H1 (cell line): ENCODE measurements around the gene SLC26A9. TPM values are rescaled to one million over a fixed set of nuclear protein-coding genes. Genes with fewer than 3 reads are reported as not detected.

Source experiments
- CTCF ChIA-PET: fragments of 300-600 bp; sonication (Branson Sonifier 250); formaldehyde crosslinking; loops from one replicate; lab custom pipeline; 2021; ENCODE audit not compliant: partially characterized antibody; lab: Charles Lee
- POLR2A ChIA-PET: fragments of 300-600 bp; sonication (Branson Sonifier 250); formaldehyde crosslinking; loops from one replicate; lab custom pipeline; 2021; ENCODE audit warnings: inconsistent platforms; ENCODE audit not compliant: partially characterized antibody; lab: Charles Lee
- DNase-seq, 2 experiments: peaks; one replicate each; pipeline versions ENCODE4 v3.0.0 to v3.0.0-alpha.2; 2010 to 2022; ENCODE audit warnings: low spot score in 2 of 2, low read depth in 1 of 2, mixed read lengths in 1 of 2
- FAIRE-seq: peaks from 2 replicates; lab custom pipeline; 2011; peaks lifted over from hg19 to GRCh38; lab: Jason Lieb, UNC
- H2AFZ ChIP-seq: 2 replicates; pipeline ENCODE4 v1.8.1; 2012; ENCODE audit warnings: low read length, inconsistent platforms
- H2AK5ac ChIP-seq: 2 replicates; pipeline ENCODE4 v1.6.1; 2013; ENCODE audit warnings: low read depth, low read length
- H2BK120ac ChIP-seq: replicated peaks from 2 replicates; pipeline ENCODE3; 2013; ENCODE audit warnings: low read depth, low read length, inconsistent platforms
- H2BK12ac ChIP-seq: 2 replicates; pipeline ENCODE4 v1.6.1; 2013; ENCODE audit warnings: low read depth, low read length
- H2BK15ac ChIP-seq: 2 replicates; pipeline ENCODE4 v1.6.1; 2013; ENCODE audit warnings: low read length
- H2BK20ac ChIP-seq: 2 replicates; pipeline ENCODE4 v1.6.1; 2013; ENCODE audit warnings: low read length
- H2BK5ac ChIP-seq: 2 replicates; pipeline ENCODE4 v1.6.1; 2013; ENCODE audit warnings: low read depth, low read length
- H3K14ac ChIP-seq: 2 replicates; pipeline ENCODE4 v1.6.1; 2013; ENCODE audit warnings: inconsistent platforms; ENCODE audit not compliant: insufficient read length
- H3K18ac ChIP-seq: 2 replicates; pipeline ENCODE4 v1.6.1; 2013; ENCODE audit warnings: low read length; ENCODE audit errors: extremely low read depth
- H3K23ac ChIP-seq: 2 replicates; pipeline ENCODE4 v1.6.1; 2013; ENCODE audit warnings: inconsistent platforms; ENCODE audit not compliant: insufficient read length
- H3K23me2 ChIP-seq: 2 replicates; pipeline ENCODE4 v1.6.1; 2013; ENCODE audit warnings: low read depth, low read length
- H3K27ac ChIP-seq: 2 replicates; pipeline ENCODE4 v1.6.1; 2011; ENCODE audit warnings: low read depth, low read length, inconsistent platforms
- H3K27me3 ChIP-seq, 4 experiments: replicated peaks in 1 of 4; 1 replicate in 1 of 4; 2 replicates in 3 of 4; pipeline versions ENCODE4 v1.6.1 to v1.8.1; 2011 to 2013; ENCODE audit warnings: low read length in 3 of 4, mild to moderate bottlenecking in 3 of 4, inconsistent platforms in 2 of 4, mixed read lengths in 2 of 4, moderate library complexity in 1 of 4; ENCODE audit not compliant: control insufficient read depth in 3 of 4, insufficient read depth in 3 of 4; ENCODE audit errors: extremely low read depth in 1 of 4
- H3K36me3 ChIP-seq, 4 experiments: 2 replicates each; pipeline versions ENCODE4 v1.6.1 to v1.8.1; 2011 to 2013; ENCODE audit warnings: mild to moderate bottlenecking in 4 of 4, low read length in 3 of 4, moderate library complexity in 2 of 4, control low read depth in 1 of 4, inconsistent platforms in 1 of 4; ENCODE audit not compliant: insufficient read depth in 4 of 4, control insufficient read depth in 2 of 4
- H3K4ac ChIP-seq: replicated peaks from 2 replicates; pipeline ENCODE3; 2013; ENCODE audit warnings: low read length, low read depth, mixed read lengths, inconsistent platforms; ENCODE audit not compliant: insufficient read length
- H3K4me1 ChIP-seq, 4 experiments: replicated peaks in 1 of 4; 1 replicate in 1 of 4; 2 replicates in 3 of 4; pipeline versions ENCODE4 v1.6.1 to v1.8.1; 2011 to 2013; ENCODE audit warnings: low read length in 3 of 4, inconsistent platforms in 2 of 4, mixed read lengths in 1 of 4; ENCODE audit not compliant: insufficient read depth in 4 of 4, control insufficient read depth in 3 of 4
- H3K4me2 ChIP-seq, 2 experiments: 2 replicates each; pipeline versions ENCODE4 v1.6.1 to v1.8.1; 2011 to 2013; ENCODE audit warnings: low read depth in 2 of 2, low read length in 2 of 2, control low read depth in 1 of 2, inconsistent platforms in 1 of 2, mild to moderate bottlenecking in 1 of 2; ENCODE audit not compliant: insufficient read depth in 1 of 2
- H3K4me3 ChIP-seq, 4 experiments: fragments of 200-600, 300-600 bp in 1 of 4; sonication (generic), shearing (Covaris generic), sonication (Bioruptor Twin) in 1 of 4; 2 replicates each; pipeline versions ENCODE4 v1.5.1 to v1.8.1; 2011 to 2016; ENCODE audit warnings: low read length in 4 of 4, low read depth in 3 of 4, control low read depth in 2 of 4, inconsistent platforms in 2 of 4, mild to moderate bottlenecking in 2 of 4, mixed read lengths in 1 of 4, moderate library complexity in 1 of 4; ENCODE audit not compliant: insufficient read depth in 2 of 4; ENCODE audit errors: extremely low read depth in 1 of 4
- H3K56ac ChIP-seq: replicated peaks from 2 replicates; pipeline ENCODE3; 2013; ENCODE audit warnings: low read depth, mild to moderate bottlenecking, mixed read lengths, low read length, inconsistent platforms; ENCODE audit not compliant: insufficient read length
- H3K79me1 ChIP-seq: 2 replicates; pipeline ENCODE4 v1.6.1; 2013; ENCODE audit warnings: low read depth, low read length, control low read depth
- H3K79me2 ChIP-seq, 2 experiments: 2 replicates each; pipeline versions ENCODE4 v1.6.1 to v1.8.1; 2012 to 2013; ENCODE audit warnings: low read length in 2 of 2, mild to moderate bottlenecking in 2 of 2, inconsistent platforms in 1 of 2; ENCODE audit not compliant: insufficient read depth in 2 of 2, control insufficient read depth in 1 of 2
- H3K9ac ChIP-seq, 4 experiments: replicated peaks in 1 of 4; 1 replicate in 1 of 4; 2 replicates in 3 of 4; pipeline versions ENCODE4 v1.6.1 to v1.8.1; 2011 to 2013; ENCODE audit warnings: low read depth in 3 of 4, low read length in 3 of 4, control low read depth in 2 of 4, mild to moderate bottlenecking in 2 of 4, moderate library complexity in 2 of 4, inconsistent platforms in 1 of 4; ENCODE audit errors: extremely low read depth in 1 of 4
- H3K9me3 ChIP-seq, 2 experiments: 2 replicates each; pipeline versions ENCODE4 v1.6.1 to v1.8.1; 2012 to 2013; ENCODE audit warnings: mild to moderate bottlenecking in 2 of 2, moderate library complexity in 2 of 2, control low read depth in 1 of 2, inconsistent platforms in 1 of 2, low read depth in 1 of 2, low read length in 1 of 2, mixed read lengths in 1 of 2; ENCODE audit not compliant: insufficient read depth in 2 of 2
- H4K20me1 ChIP-seq, 2 experiments: replicated peaks in 1 of 2; 2 replicates each; pipeline versions ENCODE3 to v1.8.1; 2011 to 2013; ENCODE audit warnings: inconsistent platforms in 2 of 2, low read length in 2 of 2, mild to moderate bottlenecking in 1 of 2; ENCODE audit not compliant: insufficient read depth in 2 of 2, control insufficient read depth in 1 of 2
- H4K5ac ChIP-seq: 2 replicates; pipeline ENCODE4 v1.6.1; 2013; ENCODE audit warnings: low read length, low read depth, mixed read lengths, inconsistent platforms; ENCODE audit not compliant: insufficient read length
- H4K8ac ChIP-seq: 2 replicates; pipeline ENCODE4 v1.8.0; 2013; ENCODE audit warnings: mild to moderate bottlenecking, moderate library complexity, low read length, inconsistent platforms; ENCODE audit not compliant: insufficient read depth; ENCODE audit errors: extremely low read depth
- H4K91ac ChIP-seq: replicated peaks from 2 replicates; pipeline ENCODE3; 2013; ENCODE audit warnings: low read length, mixed read lengths, inconsistent platforms; ENCODE audit not compliant: insufficient read length
- BCL11A ChIP-seq, 2 experiments: IDR thresholded peaks; one replicate each; pipeline ENCODE4 v1.6.1; 2011; ENCODE audit warnings: low read depth in 2 of 2, low read length in 2 of 2, mild to moderate bottlenecking in 2 of 2
- CBX5 ChIP-seq: fragments of 300-800, 300-1000 bp; sonication (generic); IDR thresholded peaks from 2 replicates; pipeline ENCODE4 v1.7.1; 2016; ENCODE audit warnings: antibody characterized with exemption, low read length, low read depth
- CREB1 ChIP-seq: IDR thresholded peaks from 2 replicates; pipeline ENCODE4 v1.6.1; 2012; ENCODE audit warnings: inconsistent platforms
- FOSL1 ChIP-seq: IDR thresholded peaks from 2 replicates; pipeline ENCODE4 v1.6.1; 2011; ENCODE audit warnings: mild to moderate bottlenecking, low read depth, low read length, moderate library complexity; ENCODE audit not compliant: insufficient read depth
- KDM4A ChIP-seq: IDR thresholded peaks from one replicate; pipeline ENCODE4 v1.7.1; 2012; ENCODE audit warnings: low read depth, mild to moderate bottlenecking, moderate library complexity, low read length, inconsistent platforms; ENCODE audit not compliant: severe bottlenecking
- POLR2A ChIP-seq, 2 experiments: IDR thresholded peaks; 1 replicate in 1 of 2; 2 replicates in 1 of 2; pipeline ENCODE4 v1.6.1; 2011; ENCODE audit warnings: low read depth in 2 of 2, low read length in 2 of 2, mild to moderate bottlenecking in 2 of 2; ENCODE audit errors: control extremely low read depth in 1 of 2
- SAP30 ChIP-seq: fragments of 300-600 bp; sonication (generic); IDR thresholded peaks from 2 replicates; pipeline ENCODE4 v1.7.1; 2012; ENCODE audit warnings: low read length, moderate library complexity, mild to moderate bottlenecking, inconsistent platforms; ENCODE audit not compliant: insufficient read depth, insufficient replicate concordance
- SUZ12 ChIP-seq: fragments of 200-600 bp; sonication (generic); IDR thresholded peaks from 2 replicates; pipeline ENCODE4 v1.6.1; 2012; ENCODE audit warnings: mild to moderate bottlenecking, inconsistent platforms, low read length, moderate library complexity, mixed read lengths
- TEAD4 ChIP-seq: IDR thresholded peaks from 2 replicates; pipeline ENCODE4 v1.6.1; 2012; ENCODE audit warnings: low read depth, low read length, inconsistent platforms, mixed read lengths
- whole genome bisulfite sequencing, 2 experiments: shearing (Covaris generic) in 1 of 2; methylation state at CpG; one replicate each; pipeline versions ENCODE4 v1.1.6 to v1.1.7; 2013 to 2015; ENCODE audit warnings: low lambda C conversion rate in 2 of 2, mixed read lengths in 2 of 2, inconsistent platforms in 1 of 2, low coverage in 1 of 2, missing lambda C conversion rate in 1 of 2; ENCODE audit not compliant: insufficient replicate concordance in 2 of 2, insufficient coverage in 1 of 2, insufficient read length in 1 of 2; ENCODE audit errors: extremely low coverage in 1 of 2, missing lambda C conversion rate in 1 of 2; 5-methylcytosine and 5-hydroxymethylcytosine counted together
- polyA plus RNA-seq, 7 experiments: library from polyadenylated mRNA; depleted of rRNA in 3 of 7; stranded (reverse) in 5 of 7; unstranded in 2 of 7; fragments of >200 nt in 5 of 7; fragments of 200-250 nt in 2 of 7; gene quantifications; 1 replicate in 5 of 7; 2 replicates in 1 of 7; 4 replicates in 1 of 7; pipeline versions ENCODE4 v1.2.1 to v1.2.3, GENCODE V29; 2011 to 2013; ENCODE audit warnings: missing spikeins in 2 of 7, mixed read lengths in 2 of 7
- total RNA-seq: library from RNA; stranded (reverse); fragmentation: NEBNext Ultra II Directional; extraction: Animal tissue kit (Norgen Biotek cat#: 25700); gene quantifications from 2 replicates; pipeline ENCODE4 v1.2.1, GENCODE V29; 2021
- TF ChIP-seq, protein P1 (sequence below): IDR thresholded peaks from 2 replicates; pipeline ENCODE4 v1.6.1; 2011; ENCODE audit warnings: low read length, improper control_type of control experiment

Gene SLC26A9
- total and polyA plus RNA-seq, 2 of the 8 experiments (the other 6 are each of a cell fraction or from before 2014, with no cell fraction given): not detected

DNA sequence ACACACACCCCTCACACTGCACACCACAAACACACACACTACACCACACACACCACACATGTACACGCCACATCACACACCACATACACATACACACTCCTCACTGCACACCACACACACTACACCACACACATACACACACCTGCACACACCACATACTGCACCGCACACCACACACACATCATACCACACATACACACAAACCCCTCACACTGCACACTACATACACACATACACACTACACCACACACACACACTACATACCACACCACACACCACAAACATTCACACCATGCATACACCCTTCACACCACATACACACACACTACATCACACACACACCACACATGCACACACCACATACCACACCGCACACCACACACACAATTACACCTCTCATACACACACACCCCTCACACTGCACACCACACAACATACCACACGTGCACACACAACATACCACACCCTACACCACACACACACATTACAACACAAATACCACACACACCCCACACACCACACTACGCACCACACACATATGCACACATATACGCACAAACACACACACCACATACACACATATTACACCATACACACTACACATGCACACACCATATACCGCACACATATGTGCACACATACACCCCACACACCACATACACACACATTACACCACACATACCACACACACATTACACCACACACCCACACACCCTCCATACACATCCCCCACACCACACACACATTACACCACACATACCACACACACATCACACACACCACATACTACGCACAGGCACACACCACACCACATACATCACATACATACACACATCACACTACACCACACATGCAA lies 30.3 kb upstream of the SLC26A9 start:
- no peak for FAIRE-seq
- 89 to 100% methylated on average over 3 to 8 of the region's 8 CpGs for whole genome bisulfite sequencing, 2 experiments
- TF ChIP-seq CBX5 (no peak), KDM4A (no peak), POLR2A (IDR thresholded peaks at IDR 0.05; ENCODE audit: control extremely low read depth in 1 of 2, low read depth in 2 of 2, low read length in 2 of 2) (no peak), TEAD4 (no peak), FOSL1 (no peak), BCL11A (IDR thresholded peaks at IDR 0.05; ENCODE audit: low read depth in 2 of 2, low read length in 2 of 2) (no peak), CREB1 (no peak), SUZ12 (no peak), SAP30 (no peak)
- TF ChIP-seq, protein P1, sequence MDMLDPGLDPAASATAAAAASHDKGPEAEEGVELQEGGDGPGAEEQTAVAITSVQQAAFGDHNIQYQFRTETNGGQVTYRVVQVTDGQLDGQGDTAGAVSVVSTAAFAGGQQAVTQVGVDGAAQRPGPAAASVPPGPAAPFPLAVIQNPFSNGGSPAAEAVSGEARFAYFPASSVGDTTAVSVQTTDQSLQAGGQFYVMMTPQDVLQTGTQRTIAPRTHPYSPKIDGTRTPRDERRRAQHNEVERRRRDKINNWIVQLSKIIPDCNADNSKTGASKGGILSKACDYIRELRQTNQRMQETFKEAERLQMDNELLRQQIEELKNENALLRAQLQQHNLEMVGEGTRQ: no peak

More for the DNA sequence above, 30.3 kb upstream of the SLC26A9 start:
- Histone ChIP-seq H3K18ac (no peak overlapping the region), H3K27ac (no peak overlapping the region), H4K8ac (no peak overlapping the region), H3K4me1 (no peaks in the 10 kb centered on the region; a peak in 2 of 7 replicates), H4K5ac (no peak overlapping the region), H3K4me2 (no peak overlapping the region; a peak in 1 of 4 replicates), H4K91ac (peak overlapping the region; percentile 69), H3K14ac (no peak overlapping the region), H3K9ac (no peak overlapping the region), H2BK15ac (peak overlapping the region; percentile 33), H3K9me3 (peaks cover 0 to 4% of the 10 kb centered on the region in 2 experiments; a peak in 1 of 4 replicates), H3K23ac (peak overlapping the region; percentile 85), H2AK5ac (peak overlapping the region; percentile 99), H3K4me3 (no peak overlapping the region), H2BK20ac (no peak overlapping the region), H3K79me1 (peaks cover 5% of the 10 kb centered on the region), H3K36me3 (no peaks in the 10 kb centered on the region; a peak in 1 of 8 replicates), H4K20me1 (peaks cover 0 to 27% of the 10 kb centered on the region in 2 experiments), H3K23me2 (peaks cover 27% of the 10 kb centered on the region), H3K79me2 (no peaks in the 10 kb centered on the region), H3K27me3 (no peaks in the 10 kb centered on the region; a peak in 1 of 7 replicates), H2BK120ac (peak overlapping the region; percentile 38), H2AFZ (no peak overlapping the region), H3K4ac (peak overlapping the region; percentile 80), H2BK12ac (peak overlapping the region; percentile 51; the same call in 1 of the 2 replicates), H2BK5ac (0 out of 2 replicates have a peak overlapping the region, but pooled peaks have one; percentile 5), H3K56ac (peak overlapping the region; percentile 100)
- CTCF ChIA-PET: no interaction called here
- no peak for DNase-seq
- POLR2A ChIA-PET: no interaction called here
